A549 treated with Hydrocortisone at 1 μM for 4 hours (cell line): ENCODE measurements around the gene PRDM1. TPM values are rescaled to one million over a fixed set of nuclear protein-coding genes. Genes with fewer than 3 reads are reported as not detected.

Experiments used
- total RNA-seq: library from RNA; stranded (reverse); fragments of 200-300 nt; extraction: Qiagen RNA extraction; gene quantifications from 5 replicates; pipeline ENCODE4 v1.2.3, GENCODE V29; 2022

PRDM1 gene
- total RNA-seq, result 4.8 to 7.7 TPM (median 6.3 TPM) in 5 replicates

DNA sequence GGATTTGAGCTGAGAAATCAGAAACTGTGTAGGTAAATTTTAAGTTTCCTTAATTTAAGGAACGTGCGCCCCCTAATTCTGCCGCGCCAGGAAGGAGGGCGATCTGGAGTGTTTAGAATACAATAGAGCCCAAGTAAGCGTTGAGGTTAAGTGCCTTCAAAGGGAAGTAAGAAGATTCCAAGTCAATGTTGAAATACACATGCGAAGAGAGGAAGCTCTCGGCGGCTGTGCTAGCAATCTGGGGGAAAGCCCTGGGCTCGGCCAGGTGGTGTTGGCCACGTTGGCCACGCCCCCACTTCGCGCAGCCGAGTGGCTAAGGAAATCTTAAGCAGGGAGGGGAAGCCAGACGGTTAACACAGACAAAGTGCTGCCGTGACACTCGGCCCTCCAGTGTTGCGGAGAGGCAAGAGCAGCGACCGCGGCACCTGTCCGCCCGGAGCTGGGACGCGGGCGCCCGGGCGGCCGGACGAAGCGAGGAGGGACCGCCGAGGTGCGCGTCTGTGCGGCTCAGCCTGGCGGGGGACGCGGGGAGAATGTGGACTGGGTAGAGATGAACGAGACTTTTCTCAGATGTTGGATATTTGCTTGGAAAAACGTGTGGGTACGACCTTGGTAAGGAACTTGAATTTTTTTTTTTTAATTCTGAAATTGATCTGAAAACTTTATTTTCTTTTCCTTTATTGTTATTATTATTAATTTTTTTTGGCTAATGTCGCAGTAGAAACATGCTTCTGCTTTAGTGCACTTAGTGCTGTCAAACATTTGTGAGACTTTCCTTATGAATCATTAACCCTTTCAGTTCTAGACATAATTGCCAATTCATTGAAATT, at the start of gene PRDM1:
Gene PRDM1, plus strand, starts transcription at position 353 of the 830 bp plus-strand sequence. Its CDS starts 218 bp downstream, at position 571.

Other genes starting within 250 kb of the PRDM1 start
- gene ATG5, start 239.4 kb downstream of the PRDM1 start, total RNA-seq, result 22.0 to 28.7 TPM (median 25.2 TPM) in 5 replicates